ENCODE results near the gene FFAR4.

The FFAR4 gene

GRCh38 chr10:93601774-93602162 lies 35.3 kb downstream of the FFAR4 start:
- Histone ChIP-seq H3K27ac (ENCODE audit: poor library complexity, severe bottlenecking) (no peak overlapping the region), H3K4me3 (ENCODE audit: severe bottlenecking) (peak overlapping the region; percentile 23), H3K27me3 (ENCODE audit: insufficient read depth, poor library complexity, severe bottlenecking) (peaks cover 21% of the 10 kb centered on the region), H3K9me3 (ENCODE audit: severe bottlenecking) (no peaks in the 10 kb centered on the region), H3K36me3 (ENCODE audit: low read depth) (no peaks in the 10 kb centered on the region), H3K4me1 (ENCODE audit: insufficient read depth, poor library complexity, severe bottlenecking) (no peaks in the 10 kb centered on the region)
- DNase-seq (ENCODE audit: low spot score), result no peak
- no peak for ATAC-seq (ENCODE audit: low read depth)
- TF ChIP-seq, protein P1, sequence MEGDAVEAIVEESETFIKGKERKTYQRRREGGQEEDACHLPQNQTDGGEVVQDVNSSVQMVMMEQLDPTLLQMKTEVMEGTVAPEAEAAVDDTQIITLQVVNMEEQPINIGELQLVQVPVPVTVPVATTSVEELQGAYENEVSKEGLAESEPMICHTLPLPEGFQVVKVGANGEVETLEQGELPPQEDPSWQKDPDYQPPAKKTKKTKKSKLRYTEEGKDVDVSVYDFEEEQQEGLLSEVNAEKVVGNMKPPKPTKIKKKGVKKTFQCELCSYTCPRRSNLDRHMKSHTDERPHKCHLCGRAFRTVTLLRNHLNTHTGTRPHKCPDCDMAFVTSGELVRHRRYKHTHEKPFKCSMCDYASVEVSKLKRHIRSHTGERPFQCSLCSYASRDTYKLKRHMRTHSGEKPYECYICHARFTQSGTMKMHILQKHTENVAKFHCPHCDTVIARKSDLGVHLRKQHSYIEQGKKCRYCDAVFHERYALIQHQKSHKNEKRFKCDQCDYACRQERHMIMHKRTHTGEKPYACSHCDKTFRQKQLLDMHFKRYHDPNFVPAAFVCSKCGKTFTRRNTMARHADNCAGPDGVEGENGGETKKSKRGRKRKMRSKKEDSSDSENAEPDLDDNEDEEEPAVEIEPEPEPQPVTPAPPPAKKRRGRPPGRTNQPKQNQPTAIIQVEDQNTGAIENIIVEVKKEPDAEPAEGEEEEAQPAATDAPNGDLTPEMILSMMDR (IDR thresholded peaks at IDR 0.05; ENCODE audit: poor library complexity, severe bottlenecking), result no peak

DNA sequence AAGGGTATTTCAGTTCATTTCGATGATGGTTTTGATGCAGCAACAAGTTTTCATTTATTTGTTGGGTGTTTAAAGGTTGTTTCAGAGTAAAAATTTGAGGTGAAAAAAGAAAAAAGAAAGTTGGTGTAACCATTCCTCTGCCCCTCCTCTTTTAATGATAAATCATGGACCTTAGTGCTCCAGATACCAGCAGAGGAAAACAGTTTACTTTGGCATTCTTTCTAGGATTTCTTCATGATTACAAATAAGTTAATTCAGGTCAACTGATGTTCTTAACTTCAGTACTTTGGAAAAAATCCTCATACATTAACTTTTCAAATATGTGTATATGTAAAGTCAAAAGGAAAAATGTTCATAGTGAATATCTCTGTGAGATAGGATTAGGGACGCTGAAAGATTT lies 36.6 kb downstream of the FFAR4 start:
- no peaks in the 10 kb centered on the region for H3K9me3 ChIP-seq (ENCODE audit: severe bottlenecking)
- no peaks in the 10 kb centered on the region for H3K36me3 ChIP-seq (ENCODE audit: low read depth)
- H3K27ac ChIP-seq (ENCODE audit: poor library complexity, severe bottlenecking), result no peak overlapping the region
- DNase-seq (ENCODE audit: low spot score) (no peak), ATAC-seq (ENCODE audit: low read depth) (no peak)
- peaks cover 21% of the 10 kb centered on the region for H3K27me3 ChIP-seq (ENCODE audit: insufficient read depth, poor library complexity, severe bottlenecking)
- TF ChIP-seq, protein P1 (IDR thresholded peaks at IDR 0.05; ENCODE audit: poor library complexity, severe bottlenecking), result no peak
- H3K4me3 ChIP-seq (ENCODE audit: severe bottlenecking), result no peak overlapping the region
- no peaks in the 10 kb centered on the region for H3K4me1 ChIP-seq (ENCODE audit: insufficient read depth, poor library complexity, severe bottlenecking)

- Histone ChIP-seq H3K36me3 (ENCODE audit: low read depth) (no peaks in the 10 kb centered on the region), H3K27me3 (ENCODE audit: insufficient read depth, poor library complexity, severe bottlenecking) (peaks cover 21% of the 10 kb centered on the region), H3K4me1 (ENCODE audit: insufficient read depth, poor library complexity, severe bottlenecking) (no peaks in the 10 kb centered on the region), H3K27ac (ENCODE audit: poor library complexity, severe bottlenecking) (no peak overlapping the region), H3K4me3 (ENCODE audit: severe bottlenecking) (no peak overlapping the region), H3K9me3 (ENCODE audit: severe bottlenecking) (no peaks in the 10 kb centered on the region)
- no peak for DNase-seq (ENCODE audit: low spot score)
- no peak for ATAC-seq (ENCODE audit: low read depth)
- TF ChIP-seq, protein P1 (IDR thresholded peaks at IDR 0.05; ENCODE audit: poor library complexity, severe bottlenecking), result no peak
These were observed 37.7 kb downstream of the FFAR4 start for GRCh38 chr10:93604146-93604545.

DNA sequence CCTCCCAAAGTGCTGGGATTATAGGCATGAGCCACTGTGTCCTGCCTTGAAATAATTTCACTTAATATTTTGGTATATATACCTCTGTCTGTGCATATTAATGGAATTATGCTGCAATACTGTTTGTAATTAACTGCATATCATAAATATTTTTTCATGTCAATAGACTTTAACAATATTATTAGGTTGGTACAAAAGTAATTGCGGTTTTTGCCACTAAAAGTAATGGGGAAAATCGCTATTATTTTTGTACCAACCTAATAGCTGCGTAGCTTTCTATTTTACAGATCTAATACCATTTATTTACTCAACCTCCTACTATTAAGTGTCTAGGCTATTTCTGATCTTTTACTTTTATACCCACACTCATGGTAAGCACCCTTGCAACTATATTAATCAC lies 42.0 kb downstream of the FFAR4 start:
- no peaks in the 10 kb centered on the region for H3K27me3 ChIP-seq (ENCODE audit: insufficient read depth, poor library complexity, severe bottlenecking)
- no peak for ATAC-seq (ENCODE audit: low read depth)
- H3K4me3 ChIP-seq (ENCODE audit: severe bottlenecking), result no peak overlapping the region
- TF ChIP-seq, protein P1 (IDR thresholded peaks at IDR 0.05; ENCODE audit: poor library complexity, severe bottlenecking), result no peak
- H3K4me1 ChIP-seq (ENCODE audit: insufficient read depth, poor library complexity, severe bottlenecking), result no peaks in the 10 kb centered on the region
- no peak overlapping the region for H3K27ac ChIP-seq (ENCODE audit: poor library complexity, severe bottlenecking)
- H3K9me3 ChIP-seq (ENCODE audit: severe bottlenecking), result no peaks in the 10 kb centered on the region
- DNase-seq (ENCODE audit: low spot score), result no peak
- no peaks in the 10 kb centered on the region for H3K36me3 ChIP-seq (ENCODE audit: low read depth)

GRCh38 chr10:93612311-93612710 lies 45.8 kb downstream of the FFAR4 start, which contains the start of gene PDE6C:
PDE6C (plus strand) TSS chr10:93612537; CDS start chr10:93612726, 189 bp downstream.
- TF ChIP-seq, protein P1 (IDR thresholded peaks at IDR 0.05; ENCODE audit: poor library complexity, severe bottlenecking), result no peak
- no peaks in the 10 kb centered on the region for H3K36me3 ChIP-seq (ENCODE audit: low read depth)
- DNase-seq (ENCODE audit: low spot score) (no peak), ATAC-seq (ENCODE audit: low read depth) (no peak)
- H3K4me1 ChIP-seq (ENCODE audit: insufficient read depth, poor library complexity, severe bottlenecking), result no peaks in the 10 kb centered on the region
- no peak within 1 kb of the TSS for H3K4me3 ChIP-seq (ENCODE audit: severe bottlenecking)
- H3K27ac ChIP-seq (ENCODE audit: poor library complexity, severe bottlenecking), result no peak within 1 kb of the TSS
- no peaks in the 10 kb centered on the region for H3K9me3 ChIP-seq (ENCODE audit: severe bottlenecking)
- H3K27me3 ChIP-seq (ENCODE audit: insufficient read depth, poor library complexity, severe bottlenecking), result no peaks in the 10 kb centered on the region
